NCI-H1105 (cell line): ENCODE data around the gene ZNF529.
"Not testable (repeated sequence)": the region's sequence is repeated elsewhere in the genome, so short reads cannot be mapped to it uniquely, and the experiment has no call there.

ENCODE experiments used
- DNase-seq: peaks from one replicate; lab custom pipeline; 2025; lab: John Stamatoyannopoulos, UW

ZNF529 gene

DNA sequence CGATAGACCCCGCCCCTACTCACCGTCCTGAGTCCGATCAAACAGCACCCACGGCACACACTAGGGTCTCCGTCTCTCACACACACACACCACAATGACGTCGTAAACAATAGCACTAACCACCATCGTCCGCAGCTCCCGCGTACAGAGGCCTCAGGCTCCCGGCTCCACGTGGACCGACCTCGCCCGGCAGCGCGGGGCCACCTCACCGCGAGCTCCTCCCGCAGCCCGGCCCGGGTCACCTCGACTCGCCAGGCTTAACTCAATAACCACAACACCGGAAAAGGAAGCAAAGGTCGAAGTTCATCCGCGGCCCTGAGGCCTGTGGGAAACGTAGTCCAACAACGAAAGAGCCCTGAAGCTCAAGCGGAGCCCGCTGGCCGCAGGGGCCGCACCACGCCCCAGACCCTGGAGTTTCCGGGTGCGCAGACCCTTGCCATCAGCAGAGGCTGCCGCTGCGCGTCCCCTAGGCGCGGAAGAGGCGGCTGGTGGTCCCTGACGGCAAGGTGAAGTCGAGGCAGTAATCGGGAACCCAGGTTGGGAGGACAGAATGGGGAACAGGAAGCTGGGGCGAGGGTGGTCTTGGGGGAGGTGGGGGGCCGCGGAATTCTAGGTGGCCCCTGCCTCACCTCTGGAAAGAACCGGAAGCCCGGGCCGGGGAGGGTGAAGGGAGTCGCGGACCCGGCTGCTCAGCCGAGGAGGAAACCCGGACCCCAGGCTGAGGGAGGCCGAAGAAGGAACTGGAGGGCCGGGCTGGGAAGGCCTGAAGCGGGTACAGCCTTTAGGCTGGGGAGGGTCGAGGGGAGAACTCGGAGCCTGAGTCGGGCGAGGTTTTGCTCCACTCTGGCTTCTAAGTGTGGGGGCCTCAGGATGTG lies at the start of gene ZNF529:
Gene ZNF529, minus strand, starts transcription at position 273 of the 875 bp plus-strand sequence. CDS start 946 bp downstream, outside the sequence.
- peak; percentile 86 for DNase-seq

DNA sequence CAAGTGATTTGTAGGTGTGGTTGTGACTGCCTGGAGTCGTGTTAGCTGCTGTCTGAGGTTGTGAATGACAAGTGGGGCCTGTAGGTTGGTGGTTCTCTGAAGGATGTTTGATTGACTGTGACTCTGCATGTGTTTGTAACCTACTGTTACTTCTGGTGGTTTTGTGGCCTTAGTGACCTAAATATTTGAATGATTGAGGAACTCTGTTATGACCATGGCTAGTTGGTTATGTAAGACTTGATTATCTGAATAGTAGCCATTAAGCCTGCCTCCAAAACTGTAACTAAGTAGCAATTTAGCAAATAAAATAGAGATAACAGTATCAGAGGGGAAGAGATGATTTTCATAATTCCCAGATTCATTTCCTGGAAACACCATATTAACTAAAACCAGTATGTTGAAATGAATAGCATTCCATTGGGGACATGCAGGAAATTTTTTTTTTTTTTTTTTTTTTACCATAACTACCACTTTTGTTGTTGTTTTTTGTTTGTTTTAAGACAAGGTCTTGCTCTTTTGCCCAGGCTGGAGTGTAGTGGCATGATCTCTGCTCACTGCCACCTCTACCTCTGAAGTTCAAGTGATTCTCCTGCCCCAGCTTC lies 32.9 kb upstream of the ZNF529 start:
- DNase-seq: no peak

DNA sequence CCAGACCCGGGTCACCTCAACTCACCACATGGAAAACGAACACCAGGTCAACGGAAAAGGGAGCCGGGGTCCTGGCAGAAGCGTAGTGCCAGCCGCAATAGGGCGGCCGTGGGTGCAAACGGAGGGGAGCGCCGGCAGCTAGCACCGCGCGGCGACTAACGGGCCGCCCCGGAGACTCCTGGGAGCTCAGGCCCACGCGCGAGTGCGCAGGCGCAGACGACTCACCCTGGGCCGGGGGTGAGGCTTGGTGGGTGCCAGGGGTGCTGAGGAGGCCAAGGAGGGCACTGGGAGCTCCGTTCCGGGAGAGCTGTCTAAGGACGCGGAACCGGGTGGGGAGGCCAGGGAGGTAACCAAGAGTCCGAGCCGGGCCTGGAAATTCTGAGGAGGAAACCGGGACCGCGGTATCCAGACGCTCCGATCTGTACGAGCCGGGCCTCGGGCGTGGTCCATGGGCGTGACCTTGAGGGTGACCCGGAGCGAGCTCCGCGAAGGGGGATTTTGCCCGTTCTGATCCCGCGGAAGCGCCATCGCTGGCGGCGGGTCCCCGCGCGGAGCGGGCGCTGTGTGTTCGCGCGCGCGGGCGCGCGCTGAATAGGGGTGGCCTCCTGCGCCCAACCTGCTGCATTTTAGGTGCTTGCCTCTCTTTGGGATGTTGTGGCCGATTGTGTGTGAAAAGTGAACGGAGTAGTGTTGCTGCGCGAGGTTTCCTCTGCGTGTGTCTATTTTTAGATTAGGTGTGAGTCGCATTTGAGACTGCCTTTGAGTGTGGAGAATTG lies 32.2 kb upstream of the ZNF529 start, which contains the start of gene ZNF382:
Gene ZNF382, plus strand, starts transcription at position 213 of the 776 bp plus-strand sequence. CDS start 4,602 bp downstream, outside the sequence.
- DNase-seq: peak; percentile 27

DNA sequence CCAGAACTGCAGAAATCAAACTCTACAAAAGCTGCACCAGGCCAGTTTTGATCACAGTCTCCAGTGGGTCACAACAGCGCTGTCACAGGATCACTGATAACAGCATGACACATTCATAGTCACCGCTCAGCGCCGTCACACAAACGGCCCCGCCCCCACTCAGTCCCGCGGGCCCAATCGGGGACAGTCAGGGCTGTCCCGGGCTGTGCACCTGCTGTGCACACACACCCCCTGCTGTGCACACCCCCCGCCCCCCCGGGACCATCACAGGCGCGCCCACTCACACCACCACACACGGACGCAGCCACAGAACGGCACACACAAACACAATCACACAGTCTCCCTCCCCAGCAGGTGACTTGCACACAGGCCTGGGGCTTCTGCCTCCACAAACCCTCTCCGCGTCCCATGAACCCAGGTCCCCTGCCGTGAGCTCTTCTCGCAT lies 31.6 kb upstream of the ZNF529 start:
- DNase-seq: peak; percentile 8

DNA sequence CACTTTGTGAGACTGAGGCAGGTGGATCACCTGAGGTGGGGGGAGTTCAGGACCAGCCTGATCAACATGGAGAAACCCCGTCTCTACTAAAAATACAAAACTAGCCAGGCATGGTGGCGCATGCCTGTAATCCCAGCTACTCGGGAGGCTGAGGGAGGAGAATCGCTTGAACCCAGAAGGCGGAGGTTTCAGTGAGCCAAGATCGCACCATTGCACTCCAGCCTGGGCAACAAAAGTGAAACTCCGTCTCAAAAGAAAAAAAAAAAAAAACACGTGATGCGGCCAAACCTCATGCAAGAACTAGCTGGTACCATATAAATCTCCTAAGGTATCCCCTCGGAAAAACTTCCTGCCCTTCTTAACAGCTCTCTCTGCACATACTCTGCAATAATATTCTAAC lies 29.6 kb upstream of the ZNF529 start:
- DNase-seq: not testable (repeated sequence)

DNA sequence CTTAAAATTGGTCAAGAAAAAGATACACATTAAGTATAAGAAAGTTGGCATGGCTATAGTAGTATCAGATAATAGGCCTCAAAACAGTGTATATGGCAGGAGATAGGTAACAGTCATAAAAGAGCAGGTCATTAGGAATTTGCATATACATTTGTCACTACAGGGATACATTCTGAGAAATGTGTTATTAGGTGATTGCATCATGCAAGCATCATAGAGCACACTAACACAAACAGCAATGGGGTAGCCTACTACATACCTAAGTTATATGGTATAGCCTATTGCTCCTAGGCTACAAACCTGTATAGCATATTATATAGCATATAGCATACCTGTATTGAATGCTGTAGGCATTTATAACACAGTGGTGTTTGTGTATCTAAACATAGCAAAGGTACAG lies 6.2 kb upstream of the ZNF529 start:
- no peak for DNase-seq

DNA sequence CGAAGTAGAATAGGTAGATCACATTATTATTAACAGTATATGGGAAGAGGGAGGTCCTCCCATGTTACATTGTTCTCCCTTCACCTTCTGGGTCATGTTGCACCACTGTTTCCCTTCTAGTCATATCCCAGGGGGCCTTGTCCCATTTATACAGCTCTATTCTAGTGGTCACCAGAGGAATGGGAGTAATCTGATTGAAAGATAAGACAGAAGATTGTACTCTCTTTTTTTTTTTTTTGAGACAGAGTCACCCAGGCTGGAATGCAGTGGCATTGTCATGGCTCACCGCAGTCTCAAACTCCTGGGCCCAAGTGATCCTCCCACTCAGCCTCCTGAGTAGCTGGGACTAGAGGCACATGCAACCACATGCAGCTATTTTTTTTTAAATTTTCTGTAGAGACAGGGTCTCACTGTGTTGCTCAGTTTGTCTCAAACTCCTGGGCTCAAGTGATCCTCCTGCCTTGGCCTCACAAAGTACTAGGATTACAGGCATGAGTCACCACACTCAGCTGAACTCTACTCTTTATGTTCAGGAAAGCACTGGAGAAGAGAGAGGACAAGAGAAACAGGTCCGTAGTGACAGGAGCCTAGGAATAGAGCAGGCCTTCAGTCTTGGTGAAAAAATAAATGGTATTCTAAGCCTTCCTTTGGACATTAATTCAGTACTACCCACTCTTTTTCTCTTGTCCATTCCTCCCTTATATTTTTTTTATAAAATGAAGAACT lies 4.3 kb upstream of the ZNF529 start:
- DNase-seq: no peak

DNA sequence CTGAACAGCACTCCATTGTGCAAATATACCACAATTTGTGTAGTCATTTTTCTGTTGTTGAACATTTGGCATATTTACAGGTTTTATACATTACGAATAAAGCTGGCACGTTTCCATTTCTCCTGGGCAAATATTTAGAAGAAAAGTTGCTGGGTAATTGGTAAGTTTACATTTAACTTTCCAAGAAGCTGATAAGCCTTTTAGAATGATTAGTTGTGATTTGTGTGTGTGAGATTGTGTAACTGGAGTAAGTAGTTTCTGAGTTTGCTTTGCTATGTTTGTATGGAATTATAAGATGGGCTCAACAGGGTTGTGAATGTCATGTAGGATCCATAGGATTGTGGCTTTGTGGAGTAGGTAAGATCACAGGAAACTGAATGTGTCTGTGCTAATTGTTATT lies 1.6 kb upstream of the ZNF529 start:
- DNase-seq: no peak

DNA sequence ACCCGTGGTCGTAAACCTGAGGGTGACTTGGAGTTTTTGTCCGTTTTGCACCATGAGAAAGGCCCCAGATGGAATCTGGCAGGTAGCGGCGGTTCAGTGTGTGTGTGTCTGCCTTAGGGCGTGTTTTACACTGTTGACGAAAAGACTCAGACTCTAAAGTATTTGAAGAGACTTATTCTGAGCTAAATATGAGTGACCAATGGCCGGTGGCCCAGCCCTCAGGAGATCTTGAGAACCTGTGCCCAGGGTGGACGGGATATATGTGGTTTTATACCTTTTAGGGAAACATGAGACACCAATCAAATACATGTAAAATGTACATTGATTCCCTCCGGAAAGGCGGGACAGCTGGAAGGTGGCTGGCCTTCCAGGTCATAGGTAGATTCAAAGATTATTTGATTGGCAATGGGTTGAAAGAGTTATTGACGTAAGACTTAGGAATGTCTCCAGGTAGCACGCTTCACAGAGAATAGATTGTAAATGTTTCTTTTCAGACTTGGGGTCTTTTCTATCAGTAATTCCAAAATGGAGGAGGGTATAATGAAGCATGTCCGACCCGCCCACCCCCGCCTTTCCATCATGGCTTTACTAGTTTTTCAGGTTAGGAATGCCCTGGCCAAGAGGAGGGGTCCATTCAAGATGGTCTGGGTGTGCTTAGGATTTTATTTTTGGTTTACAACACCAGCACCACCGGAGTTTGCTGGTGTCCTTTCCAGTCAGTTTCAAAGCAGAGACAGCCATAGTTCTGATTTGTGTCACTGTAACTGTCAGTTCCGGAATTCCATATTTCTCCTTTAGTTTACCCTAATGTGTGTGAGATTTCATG lies 1.0 kb upstream of the ZNF529 start:
- peak; percentile 1 for DNase-seq

DNA sequence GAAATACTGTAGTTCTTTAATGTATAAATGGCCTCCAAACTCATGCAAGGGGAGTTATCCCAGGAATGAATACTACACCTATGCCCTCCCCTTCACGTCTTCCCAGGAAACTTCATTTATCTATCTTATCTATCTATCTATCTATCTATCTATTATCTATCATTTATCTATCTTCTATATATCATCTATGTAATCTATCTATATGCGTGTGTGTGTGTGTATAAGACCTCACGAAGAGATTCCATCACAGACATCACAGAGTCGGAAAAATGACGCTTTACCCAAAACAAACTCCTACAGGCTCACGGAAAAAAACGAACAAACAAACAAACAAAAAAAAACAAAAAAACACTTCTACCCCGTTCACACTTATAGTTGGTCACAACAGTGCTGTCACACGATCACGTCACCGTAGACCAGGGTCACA lies 486 bp downstream of the ZNF529 start:
- no peak for DNase-seq

DNA sequence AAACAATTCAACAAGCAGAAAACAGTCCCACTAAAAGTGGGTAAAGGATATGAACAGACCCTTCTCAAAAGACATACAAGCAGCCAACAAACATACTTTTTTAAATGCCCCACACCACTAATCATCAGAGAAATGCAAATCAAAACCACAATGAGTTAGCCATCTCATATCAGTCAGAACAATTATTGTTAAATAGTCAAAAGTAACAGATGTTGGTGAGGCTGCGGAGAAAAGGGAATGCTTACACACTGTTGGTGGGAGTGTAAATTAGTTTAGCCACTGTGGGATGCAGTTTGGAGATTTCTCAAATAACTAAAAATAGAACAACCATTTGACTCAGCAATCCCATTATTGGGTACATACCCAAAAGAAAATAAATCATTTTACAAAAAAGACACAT lies 8.7 kb downstream of the ZNF529 start:
- no peak for DNase-seq

DNA sequence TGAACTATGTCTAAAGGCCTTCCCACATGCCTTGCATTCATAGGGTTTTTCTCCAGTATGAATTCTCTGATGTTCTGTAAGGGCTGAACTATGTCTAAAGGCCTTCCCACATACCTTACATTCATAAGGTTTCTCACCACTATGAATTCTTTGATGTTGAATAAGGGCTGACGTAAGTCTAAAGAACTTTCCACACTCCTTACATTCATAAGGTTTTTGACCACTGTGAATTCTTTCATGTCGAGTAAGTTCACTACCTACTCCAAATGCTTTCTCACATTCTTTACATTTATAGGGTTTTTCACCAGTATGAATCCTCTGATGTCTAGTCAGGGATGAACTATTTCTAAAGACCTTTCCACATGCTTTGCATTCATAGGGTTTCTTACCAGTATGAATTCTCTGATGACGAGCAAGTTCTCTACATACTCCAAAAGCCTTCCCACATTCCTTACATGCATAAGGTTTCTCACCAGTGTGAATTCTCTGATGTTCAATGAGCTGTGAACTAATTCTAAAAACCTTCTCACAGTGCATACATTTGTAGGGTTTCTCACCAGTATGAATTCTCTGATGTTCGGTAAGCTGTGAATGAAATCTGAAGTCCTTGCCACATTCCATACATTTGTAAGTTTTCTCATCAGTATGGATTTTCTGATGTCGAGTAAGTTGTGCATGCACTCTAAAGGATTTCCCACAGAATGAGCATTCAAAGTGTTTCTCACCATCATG lies 25.9 kb downstream of the ZNF529 start:
- DNase-seq: no peak

DNA sequence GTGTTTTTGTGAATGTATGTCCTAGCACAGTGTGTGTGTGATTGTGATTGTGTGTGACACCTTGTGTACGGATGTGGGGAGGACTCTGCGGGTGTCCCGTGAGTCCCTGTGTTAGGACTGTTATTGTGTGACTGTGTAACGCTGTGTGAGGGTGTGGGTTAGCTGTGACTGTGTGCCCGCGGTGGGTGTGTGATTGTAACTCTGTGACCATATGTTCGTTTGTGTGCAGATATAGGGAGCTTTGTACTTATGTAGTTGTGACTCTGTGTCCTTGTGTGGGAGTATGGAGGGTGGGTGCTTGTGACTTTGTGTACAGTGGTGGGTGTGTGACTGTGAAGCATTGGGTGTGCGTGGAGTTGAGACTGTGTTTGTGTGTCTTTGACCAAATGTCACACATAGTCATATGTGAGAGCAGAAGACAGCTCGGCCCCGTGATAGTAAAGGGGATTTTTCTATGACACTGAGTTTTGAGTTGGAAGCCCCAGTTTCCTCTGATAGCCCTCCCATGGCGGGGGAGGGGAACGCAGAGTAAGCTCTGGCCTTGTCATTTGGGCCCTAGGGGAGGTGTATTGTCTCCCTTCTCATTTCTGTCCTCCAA lies 44.1 kb downstream of the ZNF529 start:
- DNase-seq: no peak

DNA sequence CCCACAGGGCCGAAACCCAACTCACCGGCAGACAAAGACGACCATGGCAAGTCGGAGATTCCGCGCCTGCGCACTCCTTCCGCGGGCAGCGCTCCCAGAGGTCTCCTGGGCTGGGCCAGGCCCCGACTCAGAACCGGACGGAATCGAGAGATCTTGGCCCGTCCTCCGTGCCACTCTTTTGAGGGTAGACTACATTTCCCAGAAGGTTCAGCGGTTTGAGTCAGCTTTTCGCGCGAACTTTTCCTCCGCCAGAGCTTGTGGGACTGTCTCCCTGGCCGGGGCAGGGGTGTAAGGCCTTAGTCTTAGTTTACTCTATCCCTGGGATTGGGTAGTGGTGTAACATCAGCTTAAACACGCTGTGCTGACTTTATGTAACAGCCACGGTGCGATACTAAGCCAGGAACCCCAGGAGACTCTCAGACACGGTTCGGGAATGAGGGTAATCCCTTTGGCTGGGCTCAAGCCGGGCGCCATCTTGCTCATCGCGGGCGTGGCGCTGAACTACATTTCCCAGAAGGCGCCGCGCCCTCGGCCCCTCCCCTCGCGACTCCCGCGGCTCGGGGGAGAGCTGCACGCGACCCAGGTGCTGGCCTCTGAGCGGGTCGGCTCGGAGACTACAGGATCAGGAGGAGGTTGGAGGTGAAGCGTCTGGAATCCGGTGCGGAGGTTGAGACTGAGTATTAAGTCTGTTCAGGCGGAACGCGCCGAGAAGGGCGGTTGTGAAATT lies 44.7 kb downstream of the ZNF529 start, which contains the start of gene ZNF260:
Gene ZNF260, minus strand, starts transcription at position 78 of the 727 bp plus-strand sequence. CDS start 13,033 bp downstream, outside the sequence.
- DNase-seq: peak; percentile 92

DNA sequence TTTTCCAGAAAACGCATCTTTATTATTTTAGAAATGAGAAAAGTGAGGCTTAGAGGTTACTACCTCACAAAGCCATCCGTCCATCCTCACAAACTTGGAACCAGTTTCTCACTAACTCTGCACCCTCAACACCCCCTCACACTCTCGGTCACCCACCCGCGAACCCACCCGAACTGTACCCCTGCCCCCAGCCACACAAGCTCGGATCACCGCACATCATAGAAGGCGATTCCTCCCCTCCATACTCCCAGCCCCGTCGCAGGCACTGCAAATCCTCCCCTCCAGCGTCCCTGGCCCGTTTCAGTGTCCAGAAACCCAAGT lies 45.3 kb downstream of the ZNF529 start:
- no peak for DNase-seq

DNA sequence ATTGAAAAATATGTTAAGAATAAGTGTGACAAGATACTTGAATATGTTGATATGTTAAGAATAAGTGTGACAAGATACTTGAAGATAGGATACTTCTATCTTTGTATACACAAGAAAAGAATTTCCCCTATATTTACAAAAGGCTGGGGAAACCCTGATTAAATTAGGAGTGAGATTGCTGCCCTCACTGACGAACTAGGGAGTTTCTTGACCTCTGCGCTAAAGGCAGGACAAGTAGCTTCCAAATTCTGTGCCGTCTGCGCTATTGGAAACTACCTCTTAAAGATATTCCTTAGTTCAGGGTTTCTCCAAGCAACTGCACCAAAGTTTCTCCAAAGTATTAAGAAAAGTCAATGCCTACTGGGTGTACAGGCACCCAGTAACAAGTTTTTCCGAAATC lies 45.8 kb downstream of the ZNF529 start:
- no peak for DNase-seq

DNA sequence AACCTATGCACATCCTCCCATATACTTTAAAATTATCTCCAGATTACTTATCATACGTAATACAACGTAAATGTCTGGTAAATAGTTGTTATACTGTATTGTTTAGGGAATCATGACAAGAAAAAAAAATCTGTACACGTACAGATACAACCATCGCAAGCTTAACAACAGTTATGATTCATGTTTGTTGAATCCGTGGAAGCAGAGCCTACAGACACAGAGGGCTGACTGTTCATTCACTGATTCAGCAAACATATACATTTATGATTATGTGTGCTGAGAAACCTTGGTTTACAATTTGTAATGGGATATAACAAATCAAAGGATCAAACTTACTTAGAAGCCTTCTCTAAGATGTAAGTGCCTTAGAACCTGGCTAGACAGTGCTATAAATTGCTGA lies 46.5 kb downstream of the ZNF529 start:
- no peak for DNase-seq

DNA sequence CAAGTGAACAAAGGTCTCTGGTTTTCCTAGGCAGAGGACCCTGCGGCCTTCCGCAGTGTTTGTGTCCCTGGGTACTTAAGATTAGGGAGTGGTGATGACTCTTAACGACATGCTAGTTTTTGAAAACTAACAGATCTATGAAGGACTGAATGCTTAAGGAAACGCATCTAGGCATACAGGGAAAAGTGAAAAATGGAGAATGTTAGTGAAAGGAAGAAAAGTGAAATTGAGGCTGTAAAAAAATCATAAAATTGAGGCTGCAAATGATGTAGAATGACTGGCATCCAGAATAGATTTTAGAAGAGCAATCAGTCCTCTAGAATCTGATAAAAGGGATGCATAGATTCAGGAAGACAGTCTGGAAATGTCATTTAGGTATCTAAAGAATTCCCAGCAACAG lies 48.5 kb downstream of the ZNF529 start:
- no peak for DNase-seq

DNA sequence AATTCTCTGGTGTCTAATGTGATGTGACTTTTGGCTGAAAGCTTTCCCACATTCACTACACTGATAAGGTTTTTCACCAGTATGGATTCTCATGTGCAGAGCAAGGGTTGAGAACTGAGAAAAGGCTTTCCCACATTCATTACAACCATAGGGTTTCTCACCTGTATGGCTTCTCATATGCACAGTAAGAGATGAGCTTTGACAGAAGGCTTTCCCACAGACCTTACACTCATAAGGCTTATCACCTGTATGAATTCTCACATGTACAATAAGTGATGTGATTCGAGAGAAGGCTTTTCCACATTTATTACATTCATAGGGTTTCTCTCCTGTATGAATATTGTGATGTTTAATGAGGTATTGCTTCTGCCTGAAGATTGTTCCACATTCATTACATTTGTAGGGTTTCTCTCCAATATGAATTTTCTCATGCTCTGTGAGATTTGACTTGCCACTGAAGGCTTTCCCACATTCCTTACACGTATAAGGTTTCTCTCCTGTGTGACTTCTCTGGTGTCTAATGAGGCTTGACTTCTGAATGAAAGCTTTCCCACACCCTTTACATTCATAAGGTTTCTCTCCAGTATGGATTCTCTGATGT lies 59.0 kb downstream of the ZNF529 start:
- DNase-seq: no peak
